Activated naive CD4-positive, alpha-beta T cell treated with anti-CD3 and anti-CD28 coated beads, Interleukin-2, amount 50 U/mL, for 16 hours (primary cell): ENCODE results near the gene PLOD3.
"Not testable (repeated sequence)": the region's sequence is repeated elsewhere in the genome, so short reads cannot be mapped to it uniquely, and the experiment has no call there.

Experiments used
- DNase-seq: peaks from one replicate; pipeline ENCODE4 v3.0.0-alpha.2; 2020

PLOD3 gene, protein sequence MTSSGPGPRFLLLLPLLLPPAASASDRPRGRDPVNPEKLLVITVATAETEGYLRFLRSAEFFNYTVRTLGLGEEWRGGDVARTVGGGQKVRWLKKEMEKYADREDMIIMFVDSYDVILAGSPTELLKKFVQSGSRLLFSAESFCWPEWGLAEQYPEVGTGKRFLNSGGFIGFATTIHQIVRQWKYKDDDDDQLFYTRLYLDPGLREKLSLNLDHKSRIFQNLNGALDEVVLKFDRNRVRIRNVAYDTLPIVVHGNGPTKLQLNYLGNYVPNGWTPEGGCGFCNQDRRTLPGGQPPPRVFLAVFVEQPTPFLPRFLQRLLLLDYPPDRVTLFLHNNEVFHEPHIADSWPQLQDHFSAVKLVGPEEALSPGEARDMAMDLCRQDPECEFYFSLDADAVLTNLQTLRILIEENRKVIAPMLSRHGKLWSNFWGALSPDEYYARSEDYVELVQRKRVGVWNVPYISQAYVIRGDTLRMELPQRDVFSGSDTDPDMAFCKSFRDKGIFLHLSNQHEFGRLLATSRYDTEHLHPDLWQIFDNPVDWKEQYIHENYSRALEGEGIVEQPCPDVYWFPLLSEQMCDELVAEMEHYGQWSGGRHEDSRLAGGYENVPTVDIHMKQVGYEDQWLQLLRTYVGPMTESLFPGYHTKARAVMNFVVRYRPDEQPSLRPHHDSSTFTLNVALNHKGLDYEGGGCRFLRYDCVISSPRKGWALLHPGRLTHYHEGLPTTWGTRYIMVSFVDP

DNA sequence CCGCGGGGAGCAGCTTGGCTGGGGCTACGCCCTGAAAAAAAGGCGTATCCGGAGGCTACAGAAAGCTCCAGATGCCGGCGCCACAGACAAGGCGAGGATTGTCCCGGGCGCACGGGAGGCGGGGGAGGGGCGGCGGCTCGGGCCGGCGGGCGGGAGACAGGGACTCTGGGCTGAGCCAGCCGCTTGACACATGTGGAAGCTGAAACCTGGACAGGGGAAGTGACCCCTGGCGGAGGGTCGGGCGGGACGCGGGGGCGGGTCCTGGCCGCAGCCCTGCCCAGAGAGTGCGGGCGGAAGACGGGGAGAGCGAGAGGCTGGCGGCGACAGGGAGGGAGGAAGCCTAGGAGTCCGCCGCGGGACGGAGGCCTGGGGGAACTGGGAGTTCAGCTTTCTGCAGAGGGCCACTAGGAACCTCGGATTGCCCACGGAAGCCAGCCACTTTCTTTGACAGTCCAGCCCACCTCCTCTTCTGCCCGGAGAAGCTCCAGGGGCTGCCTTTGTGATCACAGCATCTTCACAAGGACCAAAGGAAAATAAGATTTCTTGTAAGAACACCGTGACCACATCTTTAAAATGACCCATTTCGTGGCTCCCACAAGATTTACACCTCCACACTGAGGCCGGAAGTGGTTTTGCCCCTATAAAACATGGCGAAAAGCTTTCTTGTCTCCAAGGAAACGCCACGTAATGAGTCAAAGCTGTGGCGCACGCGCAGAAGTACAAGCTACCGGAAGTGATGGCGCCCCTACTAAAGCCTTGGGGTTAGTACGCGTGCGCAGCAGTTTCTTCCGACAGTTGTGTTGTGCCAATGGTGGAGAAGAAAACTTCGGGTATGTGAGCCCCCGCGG, at the start of gene PLOD3, which contains the start of gene ZNHIT1:
Gene PLOD3, minus strand, starts transcription at position 194 of the 848 bp plus-strand sequence. CDS start 307 bp downstream, outside the sequence.
Gene ZNHIT1, plus strand, starts transcription at position 778 of the 848 bp plus-strand sequence. Its CDS starts 31 bp downstream, at position 809.
- DNase-seq, result peak; percentile 94

DNA sequence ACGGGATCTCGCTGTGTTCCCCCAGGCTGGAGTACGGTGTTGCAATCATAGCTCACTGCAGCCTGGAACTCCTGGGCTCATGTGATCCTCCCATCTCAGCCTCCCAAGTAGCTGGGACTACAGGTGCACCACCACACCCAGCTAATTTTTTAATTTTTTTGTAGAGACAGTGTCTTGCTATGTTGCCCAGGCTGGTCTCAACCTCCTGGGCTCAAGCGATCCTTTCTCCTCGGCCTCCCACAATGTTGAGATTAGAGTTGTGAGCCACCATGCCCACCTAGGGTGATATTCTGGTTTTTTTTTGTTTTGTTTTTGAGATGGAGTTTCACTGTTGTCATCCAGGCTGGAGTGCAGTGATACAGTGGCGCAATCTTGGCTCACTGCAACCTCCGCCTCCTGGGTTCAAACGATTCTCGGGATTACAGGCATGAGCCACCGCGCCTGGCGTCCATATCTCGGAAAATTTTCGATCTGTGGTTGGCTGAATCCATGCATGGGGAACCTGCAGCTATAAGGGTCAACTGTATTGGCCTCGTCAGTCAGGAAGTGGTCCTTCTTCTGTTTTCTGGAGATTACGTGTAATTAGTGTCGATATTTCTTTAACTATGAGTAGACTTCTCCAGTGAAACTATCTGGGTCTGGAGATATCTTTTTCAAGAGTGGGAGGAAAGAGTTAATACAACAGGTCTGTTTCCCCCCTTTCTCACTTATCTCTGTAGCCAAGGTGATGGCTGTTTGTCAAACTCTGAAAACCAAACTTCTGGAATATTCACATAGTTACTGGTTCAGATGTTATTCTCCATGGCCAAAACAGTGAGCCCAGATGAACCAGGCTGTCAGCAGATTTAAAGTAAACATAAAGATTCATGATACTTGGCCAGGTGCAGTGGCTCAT, 48.5 kb upstream of the PLOD3 start:
- no peak for DNase-seq

DNA sequence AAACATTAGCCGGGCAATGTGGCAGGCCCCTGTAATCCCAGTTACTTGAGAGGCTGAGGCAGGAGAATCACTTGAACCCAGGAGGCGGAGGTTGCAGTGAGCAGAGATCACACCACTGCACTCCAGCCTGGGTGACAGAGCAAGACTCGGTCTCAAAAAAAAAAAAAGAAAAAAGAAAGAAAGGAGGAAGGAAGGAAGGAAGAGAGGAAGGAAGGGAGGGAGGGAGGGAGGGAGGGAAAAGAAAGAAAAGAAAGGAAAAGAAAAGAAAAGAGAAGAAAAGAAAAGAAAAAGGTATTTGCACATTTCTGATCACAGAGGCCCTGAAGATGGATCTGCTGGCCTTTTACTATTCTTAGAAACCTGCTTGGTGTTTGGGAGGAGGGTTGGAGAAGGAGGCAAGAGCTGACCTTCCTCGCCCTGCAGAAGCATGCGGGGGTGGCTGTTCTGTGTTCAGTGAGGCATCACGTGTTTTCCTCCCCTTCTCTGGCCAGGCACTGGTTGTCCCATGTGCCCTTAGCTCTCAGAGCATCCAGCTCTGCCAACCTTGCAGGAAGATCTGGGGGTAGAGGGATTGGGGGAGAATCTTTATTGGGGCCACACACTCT, 46.8 kb upstream of the PLOD3 start:
- not testable (repeated sequence) for DNase-seq

DNA sequence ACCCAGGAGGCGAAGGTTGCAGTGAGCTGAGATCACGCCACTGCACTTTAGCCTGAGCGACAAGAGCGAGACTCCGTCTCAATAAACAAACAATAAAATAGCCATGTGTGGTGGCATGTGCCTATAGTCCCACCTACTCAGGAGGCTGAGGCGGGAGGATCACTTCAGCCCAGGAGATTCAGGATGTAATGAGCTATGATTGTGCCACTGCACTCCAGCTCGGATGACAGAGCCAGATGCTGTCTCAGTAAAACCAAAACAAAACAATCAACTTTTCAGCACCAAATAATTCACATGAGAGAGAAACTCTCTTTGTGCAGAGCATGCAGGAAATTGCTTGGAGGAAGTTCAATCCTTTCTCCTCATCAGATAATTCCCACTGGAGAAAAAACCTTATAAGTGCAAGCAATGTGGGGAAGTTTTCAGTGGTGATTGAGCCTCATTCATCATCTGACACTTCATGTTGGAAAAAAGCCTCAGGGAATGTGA, 40.9 kb upstream of the PLOD3 start:
- no peak for DNase-seq

DNA sequence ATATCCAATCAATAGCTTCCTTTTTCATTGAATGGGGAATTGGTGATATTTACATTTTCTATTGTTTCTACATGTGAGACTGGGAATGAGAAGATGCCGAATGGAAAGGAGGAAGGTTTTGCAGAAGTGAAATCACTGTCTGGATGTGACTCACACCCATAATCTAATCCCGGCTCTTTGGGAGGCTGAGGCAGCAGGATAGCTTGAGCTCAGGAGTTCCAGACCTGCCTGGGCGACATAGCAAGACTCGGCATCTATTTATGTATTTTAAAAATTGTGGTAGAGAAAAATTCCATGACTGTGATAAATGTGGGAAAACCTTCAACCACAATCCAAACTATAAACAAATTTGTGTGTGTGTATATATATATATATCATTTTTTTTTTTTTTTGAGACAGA, 38.4 kb upstream of the PLOD3 start:
- no peak for DNase-seq

DNA sequence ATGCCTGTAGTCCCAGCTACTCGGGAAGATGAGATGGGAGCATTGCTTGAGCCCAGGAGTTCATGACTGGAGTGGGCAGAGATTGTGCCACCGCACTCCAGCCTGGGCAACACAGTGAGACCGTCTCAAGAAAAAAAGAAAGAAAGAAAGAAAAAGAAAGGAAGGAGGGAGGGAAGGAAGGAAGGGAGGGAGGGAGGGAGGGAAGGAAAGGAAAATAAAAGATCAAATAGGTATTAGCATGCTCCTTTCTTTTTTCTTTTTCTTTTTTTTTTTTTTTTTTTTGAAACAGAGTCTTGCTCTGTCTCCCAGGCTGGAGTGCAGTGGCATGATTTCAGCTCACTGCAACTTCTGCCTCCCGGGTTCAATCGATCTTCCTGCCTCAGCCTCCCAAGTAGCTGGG, 35.8 kb upstream of the PLOD3 start:
- DNase-seq, result not testable (repeated sequence)

DNA sequence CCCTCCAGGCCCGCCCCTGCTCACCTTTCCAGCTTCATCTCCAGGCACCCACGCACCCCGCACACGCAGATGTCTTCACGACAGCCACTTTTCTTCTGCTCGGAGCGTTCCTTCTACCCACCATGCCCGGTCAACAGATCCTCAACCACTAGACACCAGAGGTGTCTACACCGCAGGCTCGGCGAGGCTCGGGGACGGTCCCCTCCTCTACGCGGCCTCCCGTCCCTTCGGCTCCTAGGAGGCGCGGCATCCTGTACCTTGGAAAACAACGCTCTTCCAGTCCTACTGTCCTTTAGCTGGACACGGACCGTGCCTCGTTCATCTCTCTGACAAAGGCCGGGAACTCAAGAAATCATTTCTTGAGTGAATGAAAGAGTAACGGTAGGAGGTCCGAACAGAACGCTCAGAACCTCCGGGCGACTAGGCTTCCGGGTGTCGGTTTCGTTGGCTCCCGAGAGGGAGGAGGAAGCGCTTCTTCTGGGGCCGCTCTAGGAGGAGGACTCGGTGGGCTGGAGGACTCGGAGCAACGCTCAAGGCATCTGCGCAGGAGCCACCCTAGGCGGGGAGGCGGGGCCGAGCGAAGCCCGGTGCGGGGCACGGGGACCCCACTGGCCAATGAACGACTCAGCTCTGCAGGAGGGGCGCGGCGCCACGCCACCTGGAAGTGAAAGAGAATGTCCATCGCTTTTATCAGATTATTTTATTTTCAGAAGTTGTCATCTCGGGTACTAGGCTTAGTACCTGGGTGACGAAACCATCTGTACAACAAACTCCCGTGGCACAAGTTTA, 34.7 kb upstream of the PLOD3 start:
- peak; percentile 100 for DNase-seq

DNA sequence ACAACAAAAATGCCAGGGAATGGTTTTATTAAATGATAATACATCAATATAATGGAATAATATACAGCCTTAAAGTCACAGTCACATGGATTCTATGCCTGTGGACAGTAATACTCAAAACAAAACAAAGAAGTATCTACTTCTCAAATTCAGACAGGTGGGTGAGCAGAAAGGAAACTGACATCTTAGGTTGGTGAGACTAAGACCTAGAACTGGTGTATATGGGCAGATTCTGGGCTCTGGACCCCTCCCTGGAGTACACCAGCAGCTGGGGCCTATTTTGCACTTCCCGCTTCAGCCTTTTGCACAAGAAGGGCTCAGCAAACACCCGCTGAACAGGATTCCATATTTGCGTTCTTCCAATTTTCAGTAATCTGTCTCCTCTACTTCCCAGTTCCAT, 32.9 kb upstream of the PLOD3 start:
- no peak for DNase-seq

DNA sequence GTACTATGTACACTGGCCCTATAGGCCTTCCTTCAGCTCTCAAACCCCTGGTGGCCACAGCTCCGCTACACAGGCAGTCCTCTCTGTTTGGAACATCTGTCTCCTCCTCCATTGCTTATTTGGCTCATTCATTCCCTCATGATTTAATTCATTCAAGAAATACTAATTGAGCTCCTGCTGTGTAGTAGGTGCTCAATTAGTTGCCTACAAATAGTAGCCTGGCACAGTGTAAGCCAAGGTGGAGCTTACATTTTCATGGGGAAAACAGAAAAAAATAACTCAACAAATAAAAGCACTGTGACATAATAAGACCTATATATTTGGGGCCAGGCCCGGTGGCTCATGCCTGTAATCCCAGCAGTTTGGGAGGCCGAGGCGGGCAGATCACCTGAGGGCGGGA, 30.9 kb upstream of the PLOD3 start:
- DNase-seq, result no peak

DNA sequence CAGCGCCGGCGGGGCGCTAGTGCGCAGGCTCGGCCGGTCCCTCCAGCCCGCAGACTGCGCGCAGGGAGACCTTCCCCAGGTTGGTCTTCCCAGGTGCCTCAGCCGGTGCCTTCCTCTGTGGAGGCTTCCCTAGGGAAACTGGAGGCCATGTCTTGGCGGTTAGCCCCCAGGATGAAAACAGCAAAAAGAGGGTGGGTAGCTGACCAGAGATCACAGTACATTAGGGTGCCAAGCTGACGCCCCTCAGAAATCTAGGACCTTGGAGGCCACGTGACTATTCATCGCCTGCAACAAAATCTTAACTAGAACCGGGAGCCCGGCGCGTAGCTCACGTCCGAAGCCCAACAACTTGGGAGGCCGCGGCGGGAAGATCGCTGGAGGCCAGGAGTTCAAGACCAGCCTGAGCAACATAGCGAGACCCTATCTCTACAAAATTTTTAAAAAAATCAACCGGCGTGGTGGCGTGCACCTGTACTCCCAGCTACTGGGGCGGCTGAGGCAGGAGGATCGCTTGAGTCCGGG, 27.8 kb upstream of the PLOD3 start:
- DNase-seq, result no peak

DNA sequence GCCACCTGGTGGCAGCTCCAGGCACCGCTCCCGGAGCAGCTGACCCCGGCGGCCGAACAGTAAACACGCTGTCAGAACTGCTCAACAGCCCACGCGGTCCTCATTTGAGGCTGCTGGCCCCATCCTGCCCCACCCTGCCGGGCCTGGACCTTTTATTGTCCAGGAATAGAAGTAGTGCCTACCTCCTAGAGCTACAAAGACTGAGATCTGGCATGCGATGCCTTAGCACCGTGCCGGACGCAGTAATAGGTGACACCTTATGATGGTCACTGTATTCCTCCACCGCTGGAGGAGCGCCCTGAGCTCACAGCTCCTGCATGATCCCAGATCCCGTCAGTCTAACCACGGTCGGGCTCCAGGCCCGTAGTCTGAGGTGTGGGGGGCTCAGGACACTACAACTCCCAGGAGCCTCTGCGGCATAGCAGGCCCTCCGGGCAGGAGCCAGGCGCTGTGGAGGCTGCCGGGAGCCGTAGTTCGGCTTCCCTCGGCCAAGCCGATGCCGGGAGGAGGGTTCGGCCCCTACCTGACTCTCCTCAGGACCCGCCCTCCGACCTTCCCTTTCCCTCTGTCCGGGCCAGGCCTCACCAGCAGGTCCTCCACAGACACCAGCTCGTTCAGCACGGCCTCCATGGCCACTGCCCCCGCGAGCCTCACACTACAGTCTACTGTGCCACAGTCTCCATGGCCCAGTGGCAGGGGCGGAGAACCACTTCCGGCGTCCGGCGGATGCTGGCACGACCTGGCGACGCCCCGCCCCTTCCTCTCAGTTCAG, 27.2 kb upstream of the PLOD3 start, which contains the start of gene FIS1:
Gene FIS1, minus strand, starts transcription at position 707 of the 772 bp plus-strand sequence. Its CDS starts 77 bp downstream, at position 630.
- peak; percentile 95 for DNase-seq

DNA sequence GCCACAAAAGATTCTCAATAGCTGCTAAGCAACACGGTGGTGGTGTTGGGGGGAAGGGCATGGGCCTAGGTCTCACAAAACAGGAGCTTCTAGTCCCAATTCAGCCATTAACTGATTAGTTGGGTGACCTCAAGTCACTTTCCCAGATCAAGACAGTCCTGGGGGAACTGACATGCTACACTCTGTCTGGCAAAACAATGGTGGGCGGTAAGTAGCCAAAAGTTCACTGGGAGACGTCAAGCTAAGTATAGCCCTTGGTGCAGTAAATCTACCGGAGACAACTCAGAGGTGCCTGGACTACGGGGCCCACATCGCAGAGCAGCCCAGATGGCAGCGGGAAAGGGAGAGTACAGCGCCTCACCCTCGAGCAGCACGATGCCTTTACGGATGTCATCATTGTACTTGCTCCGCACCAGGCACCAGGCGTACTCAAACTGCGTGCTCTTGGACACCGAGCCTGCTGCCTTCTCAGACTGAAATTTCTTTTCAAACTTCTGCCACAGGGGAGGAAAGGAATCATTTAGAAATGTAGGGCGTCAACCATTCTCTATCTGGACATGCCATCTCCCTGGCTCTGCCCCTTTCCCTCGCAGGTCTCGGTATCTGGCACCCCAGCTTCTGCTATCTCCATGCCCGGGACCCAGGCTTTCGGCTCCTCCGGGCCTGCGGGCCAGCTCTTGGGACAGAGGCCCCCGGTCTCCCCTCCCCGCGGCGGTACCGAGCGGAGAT, 26.4 kb upstream of the PLOD3 start:
- DNase-seq, result no peak

DNA sequence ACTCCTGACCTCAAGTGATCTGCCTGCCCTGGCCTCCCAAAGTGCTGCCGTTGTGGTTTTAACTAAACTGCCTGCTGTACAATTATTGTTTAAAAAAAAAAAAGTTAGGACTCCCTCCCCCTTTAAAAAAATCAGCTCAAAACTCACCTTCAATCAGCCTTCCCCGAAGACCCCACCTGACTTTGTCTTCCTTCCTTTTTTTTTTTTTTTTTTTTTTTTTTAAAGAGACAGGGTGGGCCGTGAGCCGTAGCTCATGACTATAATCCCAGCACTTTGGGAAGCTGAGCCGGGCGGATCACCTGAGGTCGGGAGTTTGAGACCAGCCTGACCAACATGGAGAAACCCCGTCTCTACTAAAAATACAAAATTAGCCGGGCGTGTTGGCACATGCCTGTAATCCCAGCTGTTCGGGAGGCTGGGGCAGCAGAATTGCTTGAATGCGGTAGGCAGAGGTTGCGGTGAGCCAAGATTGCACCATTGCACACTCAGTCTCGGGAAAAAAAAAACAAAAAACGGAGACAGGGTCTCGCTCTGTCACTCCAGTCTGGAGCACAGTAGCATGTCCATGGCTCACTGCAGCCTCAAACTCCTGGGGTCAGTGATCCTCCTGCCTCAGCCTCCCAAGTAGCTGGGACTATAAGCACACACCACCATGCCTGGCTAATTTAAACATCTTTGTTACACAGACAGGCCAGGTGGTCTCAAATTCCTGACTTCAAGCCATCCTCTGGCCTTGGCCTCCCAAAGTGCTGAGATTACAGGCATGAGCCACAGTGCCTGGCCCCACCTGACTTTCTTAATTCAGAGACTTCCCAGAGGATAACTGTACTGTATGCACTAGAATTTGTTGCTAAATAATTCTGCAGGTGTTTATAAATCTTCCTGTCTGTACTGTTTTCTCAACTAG, 24.3 kb upstream of the PLOD3 start:
- no peak for DNase-seq

DNA sequence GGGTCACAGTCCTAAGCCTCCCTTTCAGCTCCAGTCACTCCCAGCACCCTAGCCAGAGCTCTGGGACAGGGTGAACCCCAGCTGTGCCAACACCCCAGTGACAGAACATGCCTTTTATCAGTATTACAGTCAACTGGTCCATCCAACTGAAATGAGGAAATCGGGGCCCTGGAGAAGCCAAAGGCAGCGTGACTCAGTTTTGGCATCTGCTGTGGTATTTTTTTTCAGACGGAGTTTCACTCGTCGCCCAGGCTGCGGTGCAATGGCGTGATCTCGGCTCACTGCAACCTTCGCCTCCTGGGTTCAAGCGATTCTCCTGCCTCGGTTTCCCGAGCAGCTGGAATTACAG, 23.6 kb upstream of the PLOD3 start:
- no peak for DNase-seq

DNA sequence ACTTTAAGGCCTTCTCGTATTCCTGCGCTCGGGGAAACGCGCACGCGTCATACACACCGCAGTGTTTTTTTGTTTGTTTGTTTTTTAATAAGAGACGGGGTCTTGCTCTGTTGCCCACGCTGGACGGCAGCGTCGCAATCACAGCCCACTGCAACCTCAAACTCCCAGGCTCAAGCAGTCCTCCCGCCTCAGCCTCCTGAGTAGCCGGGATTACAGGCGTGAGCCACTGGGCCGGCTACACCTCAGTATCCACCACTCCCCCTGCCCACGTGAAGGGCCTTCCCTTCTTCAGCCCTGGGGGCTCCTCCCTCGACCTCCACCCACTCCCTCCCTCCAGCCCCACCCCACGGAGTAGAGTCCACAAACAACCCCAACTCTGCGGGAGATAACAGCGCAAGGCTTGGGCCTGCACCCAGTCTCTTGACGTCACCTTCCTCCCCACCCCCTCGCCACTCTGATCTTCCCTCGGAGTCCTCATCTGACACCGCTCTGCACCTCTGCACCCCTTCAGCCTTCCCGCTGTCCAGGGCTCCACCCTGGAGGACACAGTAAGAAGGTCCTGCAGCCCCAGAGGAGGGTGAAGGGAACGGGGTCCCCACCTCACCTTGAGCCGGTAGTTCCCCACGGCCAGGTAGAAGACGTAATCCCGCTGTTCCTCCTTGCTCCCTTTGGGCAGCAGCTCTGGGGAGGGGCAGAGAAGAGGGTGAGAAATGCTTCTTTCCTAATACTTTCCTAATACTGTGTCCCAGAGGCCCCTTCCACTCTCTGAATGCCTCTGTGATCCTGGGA, 23.0 kb upstream of the PLOD3 start:
- no peak for DNase-seq

DNA sequence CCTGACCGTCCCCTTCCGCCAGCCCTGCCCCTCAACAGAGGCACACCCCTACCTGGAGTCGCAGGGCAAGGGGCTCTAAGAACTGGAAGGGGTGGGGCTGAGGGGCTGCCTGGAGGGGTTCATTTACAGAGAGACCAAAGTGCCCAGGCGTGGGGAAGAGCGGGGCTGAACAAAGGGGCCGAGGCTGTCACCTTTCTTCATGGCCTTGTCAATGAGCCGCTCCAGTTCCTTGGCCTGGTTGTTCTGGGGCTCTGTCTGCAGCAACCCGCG, 22.5 kb upstream of the PLOD3 start:
- DNase-seq, result no peak
